SK-N-SH (cell line): ENCODE data around the gene ATG7. TPM values are rescaled to one million over a fixed set of nuclear protein-coding genes. Genes with fewer than 3 reads are reported as not detected.

Source experiments
- CTCF ChIA-PET: fragments of 300-600, 350-600 bp; formaldehyde crosslinking; extraction: SDS; loops from one replicate; lab custom pipeline; 2021; lab: Yijun Ruan, JAX
- POLR2A ChIA-PET: fragments of 350-600 bp; sonication (Branson Sonifier 250); formaldehyde crosslinking; extraction: SDS; loops from one replicate; lab custom pipeline; 2020; ENCODE audit warnings: antibody characterized with exemption, inconsistent platforms; lab: Yijun Ruan, JAX
- DNase-seq: peaks from one replicate; pipeline ENCODE4 v3.0.0; 2012
- H2AFZ ChIP-seq: fragments of 200-600 bp; sonication (generic); 2 replicates; pipeline ENCODE4 v1.8.1; 2016; ENCODE audit warnings: antibody characterized with exemption, mild to moderate bottlenecking, low read depth
- H3F3A ChIP-seq: fragments of 200-600 bp; sonication (generic); replicated peaks from 2 replicates; pipeline ENCODE3; 2016; ENCODE audit warnings: antibody characterized with exemption, mild to moderate bottlenecking; ENCODE audit not compliant: insufficient read depth
- H3K27ac ChIP-seq, 2 experiments: fragments of 200-500 bp in 1 of 2; fragments of 200-600 bp in 1 of 2; sonication (Bioruptor generic) in 1 of 2; sonication (generic), shearing (Covaris generic) in 1 of 2; 2 replicates each; pipeline versions ENCODE4 v1.5.1 to v1.6.1; 2014 to 2016; ENCODE audit warnings: low read depth in 2 of 2, inconsistent platforms in 1 of 2, low read length in 1 of 2, mild to moderate bottlenecking in 1 of 2, mixed read lengths in 1 of 2
- H3K27me3 ChIP-seq: fragments of 200-600 bp; sonication (generic), shearing (Covaris generic); 2 replicates; pipeline ENCODE4 v1.6.1; 2016; ENCODE audit warnings: mixed run types; ENCODE audit not compliant: insufficient read depth
- H3K36me3 ChIP-seq, 2 experiments: fragments of 200-500 bp in 1 of 2; fragments of 200-600 bp in 1 of 2; sonication (Bioruptor generic) in 1 of 2; sonication (generic) in 1 of 2; replicated peaks in 1 of 2; 2 replicates each; pipeline versions ENCODE3 to v1.5.1; 2014 to 2016; ENCODE audit warnings: low read length in 1 of 2, mild to moderate bottlenecking in 1 of 2; ENCODE audit not compliant: insufficient read depth in 2 of 2, control insufficient read depth in 1 of 2
- H3K4me1 ChIP-seq, 2 experiments: fragments of 200-500 bp in 1 of 2; fragments of 200-600 bp in 1 of 2; sonication (Bioruptor generic) in 1 of 2; sonication (generic), shearing (Covaris generic) in 1 of 2; 2 replicates each; pipeline versions ENCODE4 v1.5.1 to v1.6.1; 2014 to 2016; ENCODE audit warnings: low read depth in 1 of 2, low read length in 1 of 2, mixed run types in 1 of 2; ENCODE audit not compliant: insufficient read depth in 2 of 2, control insufficient read depth in 1 of 2
- H3K4me2 ChIP-seq: fragments of 200-600 bp; sonication (generic), shearing (Covaris generic); 2 replicates; pipeline ENCODE4 v1.6.1; 2017; ENCODE audit warnings: mixed run types
- H3K4me3 ChIP-seq, 2 experiments: fragments of 200-500 bp in 1 of 2; fragments of 200-600 bp in 1 of 2; sonication (Bioruptor generic) in 1 of 2; sonication (generic), shearing (Covaris generic) in 1 of 2; 2 replicates each; pipeline versions ENCODE4 v1.5.1 to v1.8.1; 2014 to 2016; ENCODE audit warnings: low read depth in 2 of 2, inconsistent platforms in 1 of 2, low read length in 1 of 2, mild to moderate bottlenecking in 1 of 2, mixed read lengths in 1 of 2, moderate library complexity in 1 of 2
- H3K79me2 ChIP-seq: fragments of 200-600 bp; sonication (generic); 2 replicates; pipeline ENCODE4 v1.8.1; 2017; ENCODE audit warnings: mild to moderate bottlenecking; ENCODE audit not compliant: insufficient read depth
- H3K9ac ChIP-seq: fragments of 200-600 bp; sonication (generic); 2 replicates; pipeline ENCODE4 v1.6.1; 2017; ENCODE audit warnings: mixed run types
- H3K9me2 ChIP-seq: fragments of 200-600 bp; sonication (generic); 2 replicates; pipeline ENCODE4 v1.6.1; 2017; ENCODE audit warnings: mixed run types
- H3K9me3 ChIP-seq: fragments of 200-600 bp; sonication (generic); 2 replicates; pipeline ENCODE4 v1.6.1; 2017; ENCODE audit warnings: mixed run types, mild to moderate bottlenecking, moderate library complexity
- H4K20me1 ChIP-seq: fragments of 200-600 bp; sonication (generic); 2 replicates; pipeline ENCODE4 v1.6.1; 2017; ENCODE audit warnings: mild to moderate bottlenecking, mixed run types; ENCODE audit not compliant: insufficient read depth
- FOSL2 ChIP-seq: IDR thresholded peaks from 2 replicates; pipeline ENCODE4 v1.4.0; 2012; ENCODE audit warnings: low read depth, mild to moderate bottlenecking, moderate library complexity, borderline replicate concordance
- MXI1 ChIP-seq: IDR thresholded peaks from 2 replicates; pipeline ENCODE4 v1.6.1; 2012; ENCODE audit warnings: mild to moderate bottlenecking, low read depth, low read length, improper control_type of control experiment
- NRF1 ChIP-seq: IDR thresholded peaks from 2 replicates; pipeline ENCODE4 v1.6.1; 2012; ENCODE audit warnings: low read depth, mild to moderate bottlenecking, low read length
- RXRA ChIP-seq: IDR thresholded peaks from 2 replicates; pipeline ENCODE4 v1.4.0; 2012; ENCODE audit warnings: low read depth, mild to moderate bottlenecking, borderline replicate concordance
- SIN3A ChIP-seq: IDR thresholded peaks from 2 replicates; pipeline ENCODE4 v1.6.1; 2012; ENCODE audit warnings: low read depth, mild to moderate bottlenecking, low read length, moderate library complexity, borderline replicate concordance
- SMC3 ChIP-seq: IDR thresholded peaks from 2 replicates; pipeline ENCODE4 v1.6.1; 2012; ENCODE audit warnings: low read depth, low read length, improper control_type of control experiment
- TAF1 ChIP-seq: IDR thresholded peaks from 2 replicates; pipeline ENCODE4 v1.6.1; 2012; ENCODE audit warnings: low read depth, mild to moderate bottlenecking, low read length, moderate library complexity, borderline replicate concordance
- WGBS: methylation state at CpG from one replicate; pipeline ENCODE4 v1.1.6; 2017; ENCODE audit warnings: low lambda C conversion rate; 5-methylcytosine and 5-hydroxymethylcytosine counted together
- polyA plus RNA-seq, 3 experiments: library from polyadenylated mRNA; depleted of rRNA; stranded (reverse); fragments of >200 nt; gene quantifications; 2 replicates each; pipeline ENCODE4 v1.2.3, GENCODE V29; 2012
- TF ChIP-seq, protein P1 (sequence below): IDR thresholded peaks from 2 replicates; pipeline ENCODE4 v1.4.0; 2012; ENCODE audit warnings: low read depth, borderline replicate concordance

The ATG7 gene
- polyA plus RNA-seq, 1 of the 3 experiments (the other 2 are of a cell fraction): 29.5 TPM

DNA sequence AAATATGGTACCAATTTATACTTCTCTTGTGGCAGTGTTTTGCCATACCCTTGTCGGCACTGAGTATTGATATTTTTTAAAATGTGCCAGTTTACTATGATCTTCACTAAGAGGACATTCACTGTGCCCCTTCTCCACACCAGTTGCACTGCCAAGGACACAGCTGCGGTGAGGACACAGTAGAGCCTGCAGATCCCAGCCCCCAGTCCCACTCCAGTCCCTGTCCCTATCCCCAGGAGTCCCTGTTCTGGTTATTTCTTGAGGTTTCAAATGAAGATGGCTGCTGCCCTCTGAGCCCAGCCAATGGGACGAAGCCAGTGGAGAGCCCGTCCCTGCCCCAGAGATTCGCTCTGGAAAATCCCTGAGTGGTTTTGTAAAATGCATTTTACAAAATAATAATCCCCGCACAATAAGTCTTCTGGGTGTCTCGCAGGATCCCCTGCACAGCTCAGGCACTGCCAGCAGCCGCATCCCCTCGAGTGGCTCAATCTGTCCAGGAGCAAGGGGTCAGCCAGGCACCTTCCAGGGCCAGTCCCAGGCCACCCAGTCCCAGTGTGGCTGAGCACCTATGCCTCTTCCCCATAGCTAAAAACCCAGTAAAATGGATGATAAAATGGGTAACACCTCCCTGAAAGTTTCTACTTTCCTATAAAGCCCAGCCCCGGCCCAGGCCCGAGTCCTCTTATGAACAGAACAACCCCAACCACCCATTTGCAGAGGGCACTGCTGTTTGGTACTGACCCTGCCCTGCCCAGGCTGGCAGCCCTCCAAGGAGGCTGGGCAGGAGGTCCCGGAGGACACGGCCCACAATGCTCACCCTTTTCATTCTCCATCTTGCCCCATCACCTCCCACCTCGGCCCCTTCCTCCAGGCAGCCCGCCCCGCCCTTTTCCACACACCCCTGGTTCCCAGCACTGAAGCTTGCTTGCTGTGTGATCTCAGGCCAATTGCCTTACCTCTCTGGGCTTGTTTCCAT is 280.4 kb downstream of the ATG7 start:
- Histone ChIP-seq H3F3A (peaks cover 33% of the 10 kb centered on the region), H3K4me3 (no peak overlapping the region), H3K4me1 (peaks cover 11 to 17% of the 10 kb centered on the region in 2 experiments; a peak in 3 of 4 replicates), H3K79me2 (peaks cover 29% of the 10 kb centered on the region), H4K20me1 (peaks cover 21% of the 10 kb centered on the region), H2AFZ (no peak overlapping the region), H3K36me3 (peaks cover 20 to 41% of the 10 kb centered on the region in 2 experiments), H3K9me3 (no peaks in the 10 kb centered on the region), H3K27me3 (no peaks in the 10 kb centered on the region), H3K4me2 (no peak overlapping the region), H3K27ac (no peak overlapping the region), H3K9me2 (no peaks in the 10 kb centered on the region), H3K9ac (no peak overlapping the region)
- CTCF ChIA-PET: no interaction called here
- 98% methylated on average over 14 of the region's 16 CpGs for WGBS
- DNase-seq: no peak
- TF ChIP-seq MXI1 (no peak), FOSL2 (no peak), TAF1 (no peak), RXRA (no peak), SMC3 (no peak), SIN3A (no peak)
- TF ChIP-seq, protein P1, sequence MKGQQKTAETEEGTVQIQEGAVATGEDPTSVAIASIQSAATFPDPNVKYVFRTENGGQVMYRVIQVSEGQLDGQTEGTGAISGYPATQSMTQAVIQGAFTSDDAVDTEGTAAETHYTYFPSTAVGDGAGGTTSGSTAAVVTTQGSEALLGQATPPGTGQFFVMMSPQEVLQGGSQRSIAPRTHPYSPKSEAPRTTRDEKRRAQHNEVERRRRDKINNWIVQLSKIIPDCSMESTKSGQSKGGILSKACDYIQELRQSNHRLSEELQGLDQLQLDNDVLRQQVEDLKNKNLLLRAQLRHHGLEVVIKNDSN: no peak
- POLR2A ChIA-PET: no interaction called here

DNA sequence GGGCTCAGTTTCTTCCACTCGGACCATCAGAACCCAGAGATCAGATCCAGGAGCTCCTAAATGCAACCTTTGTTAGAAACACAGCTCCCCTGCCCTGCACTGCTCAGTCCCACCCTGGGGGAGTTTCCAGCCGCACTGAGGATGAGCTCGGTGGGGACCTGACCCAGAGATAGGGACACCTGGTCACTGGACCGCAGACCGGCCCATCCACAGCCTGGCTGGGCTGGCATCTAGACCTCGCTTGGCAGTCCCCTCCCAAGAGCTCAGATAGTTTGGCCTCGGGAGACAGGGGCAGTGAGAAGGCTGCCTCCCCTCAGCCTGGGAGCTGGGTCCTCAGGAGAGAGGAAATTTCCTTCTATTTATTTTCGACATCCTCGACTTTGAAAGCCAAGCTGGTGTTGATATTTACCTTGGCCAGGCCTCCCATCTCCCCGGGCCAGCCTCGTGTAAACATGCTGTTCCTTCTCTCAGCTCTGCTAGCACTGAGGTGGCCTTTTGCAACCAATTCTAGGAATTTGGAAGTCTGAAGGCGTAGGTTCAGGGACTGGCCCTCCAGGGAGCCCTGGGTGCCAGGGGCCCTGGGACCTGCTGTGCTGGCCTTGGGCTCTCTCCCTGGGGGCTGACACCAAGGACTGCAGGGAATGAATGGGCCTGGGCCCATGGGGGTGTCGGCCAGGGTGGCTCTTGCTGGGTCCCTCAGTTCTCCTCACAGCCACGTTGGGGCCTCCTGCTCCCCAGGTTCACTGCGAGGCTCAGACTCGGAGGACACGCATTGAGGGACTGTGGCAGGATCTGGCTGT is 281.4 kb downstream of the ATG7 start:
- peaks cover 33% of the 10 kb centered on the region for H3K79me2 ChIP-seq
- H3K4me2 ChIP-seq: no peak overlapping the region
- no peaks in the 10 kb centered on the region for H3K9me2 ChIP-seq
- H3K27ac ChIP-seq: no peak overlapping the region; a peak in 1 of 4 replicates
- H2AFZ ChIP-seq: no peak overlapping the region
- ChIA-PET POLR2A (no interaction called here), CTCF (no interaction called here)
- H3K9ac ChIP-seq: no peak overlapping the region
- DNase-seq: no peak
- no peak overlapping the region for H3K4me3 ChIP-seq
- no peaks in the 10 kb centered on the region for H3K27me3 ChIP-seq
- H3F3A ChIP-seq: peaks cover 34% of the 10 kb centered on the region
- WGBS: 69% methylated on average over 8 of the region's 17 CpGs
- H3K4me1 ChIP-seq: peaks cover 13 to 25% of the 10 kb centered on the region in 2 experiments; a peak in 3 of 4 replicates
- H4K20me1 ChIP-seq: peaks cover 31% of the 10 kb centered on the region
- H3K9me3 ChIP-seq: no peaks in the 10 kb centered on the region
- TF ChIP-seq SIN3A (no peak), SMC3 (no peak), NRF1 (no peak), RXRA (no peak)
- H3K36me3 ChIP-seq: peaks cover 19 to 46% of the 10 kb centered on the region in 2 experiments
